MM.1S (cell line): ENCODE results near the gene MED7.

Experiments used
- DNase-seq: peaks from one replicate; pipeline ENCODE4 v3.0.0-alpha.2; 2015
- H2AFZ ChIP-seq: fragments of 300-600 bp; sonication (generic); 2 replicates; pipeline ENCODE4 v1.6.0; 2016; ENCODE audit warnings: antibody characterized with exemption, low read length
- H3F3A ChIP-seq: fragments of 300-600 bp; sonication (generic); 2 replicates; pipeline ENCODE4 v1.6.1; 2016; ENCODE audit warnings: mild to moderate bottlenecking, antibody characterized with exemption, low read length, moderate library complexity, mixed read lengths; ENCODE audit not compliant: insufficient read depth
- H3K27ac ChIP-seq: fragments of 300-600 bp; sonication (generic); 2 replicates; pipeline ENCODE4 v1.5.1; 2016; ENCODE audit warnings: mild to moderate bottlenecking, low read length
- H3K27me3 ChIP-seq: fragments of 300-600 bp; sonication (generic); replicated peaks from 2 replicates; pipeline ENCODE4 v1.6.0; 2016; ENCODE audit warnings: low read length; ENCODE audit not compliant: insufficient read depth
- H3K36me3 ChIP-seq: fragments of 300-600 bp; sonication (generic); replicated peaks from 2 replicates; pipeline ENCODE4 v1.6.1; 2016; ENCODE audit warnings: mild to moderate bottlenecking, low read length, mixed read lengths; ENCODE audit not compliant: insufficient read depth
- H3K4me1 ChIP-seq: fragments of 300-600 bp; sonication (generic); 2 replicates; pipeline ENCODE4 v1.6.1; 2016; ENCODE audit warnings: low read length, mixed read lengths
- H3K4me2 ChIP-seq: fragments of 300-600 bp; sonication (generic); 2 replicates; pipeline ENCODE4 v1.6.0; 2016; ENCODE audit warnings: low read depth, low read length
- H3K4me3 ChIP-seq: fragments of 300-600 bp; sonication (generic); 2 replicates; pipeline ENCODE4 v1.5.1; 2016; ENCODE audit warnings: low read length, mixed read lengths
- H3K79me2 ChIP-seq: fragments of 300-600 bp; sonication (generic); 2 replicates; pipeline ENCODE4 v1.6.1; 2016; ENCODE audit warnings: mixed run types, low read length, mixed read lengths
- H3K9ac ChIP-seq: fragments of 300-600 bp; sonication (generic); 2 replicates; pipeline ENCODE4 v1.6.1; 2016; ENCODE audit warnings: low read length, mixed read lengths
- H3K9me2 ChIP-seq: fragments of 300-600 bp; sonication (generic); replicated peaks from 2 replicates; pipeline ENCODE4 v1.6.1; 2016; ENCODE audit warnings: mild to moderate bottlenecking, low read length, mixed read lengths; ENCODE audit not compliant: insufficient read depth
- H3K9me3 ChIP-seq: fragments of 300-600 bp; sonication (generic); replicated peaks from 2 replicates; pipeline ENCODE4 v1.6.1; 2016; ENCODE audit warnings: mild to moderate bottlenecking, low read length, mixed read lengths; ENCODE audit not compliant: insufficient read depth
- H4K20me1 ChIP-seq: fragments of 300-600 bp; sonication (generic); 2 replicates; pipeline ENCODE4 v1.6.1; 2016; ENCODE audit warnings: mild to moderate bottlenecking, low read length, moderate library complexity, mixed read lengths; ENCODE audit not compliant: insufficient read depth
- CTCF ChIP-seq: fragments of 300-600 bp; sonication (generic); IDR thresholded peaks from 2 replicates; pipeline ENCODE4 v1.5.1; 2016; ENCODE audit warnings: antibody characterized with exemption, low read length, mixed read lengths
- EZH2 ChIP-seq: fragments of 300-600 bp; sonication (generic); optimal IDR thresholded peaks from 2 replicates; pipeline ENCODE3; 2017; ENCODE audit warnings: low read depth, mild to moderate bottlenecking, antibody characterized with exemption, low read length, mixed read lengths
- EZH2phosphoT487 ChIP-seq: fragments of 300-600 bp; sonication (generic); IDR thresholded peaks from 2 replicates; pipeline ENCODE4 v1.6.1; 2018; ENCODE audit warnings: antibody characterized with exemption, low read length

MED7 gene

GRCh38 chr5:157107508-157107907 is 35.2 kb downstream of the MED7 start:
- Histone ChIP-seq H3K9me2 (no peaks in the 10 kb centered on the region), H4K20me1 (no peaks in the 10 kb centered on the region), H2AFZ (no peak overlapping the region), H3K27me3 (no peaks in the 10 kb centered on the region), H3K27ac (no peak overlapping the region), H3K36me3 (no peaks in the 10 kb centered on the region), H3K4me3 (no peak overlapping the region), H3K9ac (no peak overlapping the region), H3K9me3 (no peaks in the 10 kb centered on the region), H3K79me2 (no peaks in the 10 kb centered on the region), H3K4me1 (peaks cover 16% of the 10 kb centered on the region), H3K4me2 (no peak overlapping the region), H3F3A (peaks cover 15% of the 10 kb centered on the region)
- DNase-seq: no peak
- TF ChIP-seq CTCF (no peak), EZH2 (no peak), EZH2phosphoT487 (no peak)

GRCh38 chr5:157106630-157107461 is 35.8 kb downstream of the MED7 start:
- Histone ChIP-seq H3K9me2 (no peaks in the 10 kb centered on the region), H3K9ac (no peak overlapping the region), H3K4me2 (no peak overlapping the region), H3K27ac (no peak overlapping the region), H3K4me1 (peaks cover 16% of the 10 kb centered on the region), H3K9me3 (no peaks in the 10 kb centered on the region), H3F3A (peaks cover 15% of the 10 kb centered on the region), H3K27me3 (no peaks in the 10 kb centered on the region), H2AFZ (no peak overlapping the region), H3K79me2 (no peaks in the 10 kb centered on the region), H4K20me1 (no peaks in the 10 kb centered on the region), H3K4me3 (no peak overlapping the region), H3K36me3 (no peaks in the 10 kb centered on the region)
- no peak for DNase-seq
- TF ChIP-seq EZH2: no peak

GRCh38 chr5:157100140-157100679 is 42.5 kb downstream of the MED7 start:
- DNase-seq: no peak
- H3K27me3 ChIP-seq: no peaks in the 10 kb centered on the region

More at GRCh38 chr5:157100140-157100679, 42.5 kb downstream of the MED7 start:
- Histone ChIP-seq H3K4me3 (no peak overlapping the region), H3K4me1 (peaks cover 7% of the 10 kb centered on the region), H3K9me2 (no peaks in the 10 kb centered on the region), H3K9me3 (no peaks in the 10 kb centered on the region), H2AFZ (peak overlapping the region; percentile 54), H3K9ac (no peak overlapping the region), H3K79me2 (no peaks in the 10 kb centered on the region), H3F3A (no peaks in the 10 kb centered on the region), H3K4me2 (no peak overlapping the region), H4K20me1 (no peaks in the 10 kb centered on the region), H3K36me3 (no peaks in the 10 kb centered on the region), H3K27ac (no peak overlapping the region)
- TF ChIP-seq EZH2phosphoT487 (no peak), EZH2 (no peak), CTCF (no peak)
